GM12864 (cell line): ENCODE data around the gene SIX4.

ENCODE experiments used
- DNase-seq: peaks from one replicate; pipeline ENCODE4 v3.0.0-alpha.2; 2011; ENCODE audit warnings: low read depth
- H3K4me3 ChIP-seq: 2 replicates; pipeline ENCODE4 v1.5.1; 2011; ENCODE audit warnings: mild to moderate bottlenecking, low read depth, low read length, control low read depth
- TF ChIP-seq, protein P1 (sequence below): IDR thresholded peaks from 2 replicates; pipeline ENCODE4 v1.5.1; 2011; ENCODE audit warnings: low read depth, mild to moderate bottlenecking, moderate library complexity, low read length, control low read depth, inconsistent platforms; ENCODE audit errors: missing control alignments

Gene SIX4

DNA sequence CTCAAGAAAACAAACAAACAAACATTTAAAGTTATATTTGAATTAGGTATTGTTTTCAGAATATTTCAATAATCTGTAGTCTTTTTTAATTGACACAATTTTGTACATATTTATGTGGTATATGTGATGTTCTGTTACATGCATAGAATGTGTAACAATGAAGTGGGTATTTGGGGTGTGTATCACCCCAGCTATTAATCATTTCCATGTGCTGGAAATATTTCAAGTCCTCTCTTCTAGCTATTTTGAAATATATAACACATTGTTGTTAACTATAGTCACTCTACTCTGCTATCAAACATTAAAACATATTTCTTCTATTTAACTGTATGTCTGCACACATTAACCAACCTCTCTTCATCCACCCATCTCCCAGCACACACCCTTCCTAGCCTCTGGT is 42.9 kb downstream of the SIX4 start:
- TF ChIP-seq, protein P1, sequence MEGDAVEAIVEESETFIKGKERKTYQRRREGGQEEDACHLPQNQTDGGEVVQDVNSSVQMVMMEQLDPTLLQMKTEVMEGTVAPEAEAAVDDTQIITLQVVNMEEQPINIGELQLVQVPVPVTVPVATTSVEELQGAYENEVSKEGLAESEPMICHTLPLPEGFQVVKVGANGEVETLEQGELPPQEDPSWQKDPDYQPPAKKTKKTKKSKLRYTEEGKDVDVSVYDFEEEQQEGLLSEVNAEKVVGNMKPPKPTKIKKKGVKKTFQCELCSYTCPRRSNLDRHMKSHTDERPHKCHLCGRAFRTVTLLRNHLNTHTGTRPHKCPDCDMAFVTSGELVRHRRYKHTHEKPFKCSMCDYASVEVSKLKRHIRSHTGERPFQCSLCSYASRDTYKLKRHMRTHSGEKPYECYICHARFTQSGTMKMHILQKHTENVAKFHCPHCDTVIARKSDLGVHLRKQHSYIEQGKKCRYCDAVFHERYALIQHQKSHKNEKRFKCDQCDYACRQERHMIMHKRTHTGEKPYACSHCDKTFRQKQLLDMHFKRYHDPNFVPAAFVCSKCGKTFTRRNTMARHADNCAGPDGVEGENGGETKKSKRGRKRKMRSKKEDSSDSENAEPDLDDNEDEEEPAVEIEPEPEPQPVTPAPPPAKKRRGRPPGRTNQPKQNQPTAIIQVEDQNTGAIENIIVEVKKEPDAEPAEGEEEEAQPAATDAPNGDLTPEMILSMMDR, result no peak

DNA sequence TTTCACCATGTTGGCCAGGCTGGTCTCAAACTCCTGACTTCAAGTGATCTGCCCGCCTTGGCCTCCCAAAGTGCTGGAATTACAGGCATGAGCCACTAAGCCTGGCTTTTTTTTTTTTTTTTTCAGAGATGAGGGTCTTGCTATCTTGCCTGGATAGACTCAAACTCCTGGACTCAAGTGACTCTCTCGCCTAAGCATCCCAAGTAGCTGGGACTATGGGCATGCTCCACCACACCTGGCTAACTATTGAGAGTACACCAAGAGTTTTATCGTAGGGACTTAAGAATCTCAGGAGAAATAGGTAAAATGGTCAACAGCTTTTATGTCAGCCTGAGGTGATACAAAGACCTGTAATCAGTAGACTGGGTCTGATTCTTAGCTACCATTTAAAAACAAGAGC is 43.6 kb downstream of the SIX4 start:
- H3K4me3 ChIP-seq, result no peak overlapping the region
- TF ChIP-seq, protein P1, result no peak
- DNase-seq, result no peak

More for the DNA sequence above, 42.9 kb downstream of the SIX4 start:
- DNase-seq, result no peak
- no peak overlapping the region for H3K4me3 ChIP-seq

DNA sequence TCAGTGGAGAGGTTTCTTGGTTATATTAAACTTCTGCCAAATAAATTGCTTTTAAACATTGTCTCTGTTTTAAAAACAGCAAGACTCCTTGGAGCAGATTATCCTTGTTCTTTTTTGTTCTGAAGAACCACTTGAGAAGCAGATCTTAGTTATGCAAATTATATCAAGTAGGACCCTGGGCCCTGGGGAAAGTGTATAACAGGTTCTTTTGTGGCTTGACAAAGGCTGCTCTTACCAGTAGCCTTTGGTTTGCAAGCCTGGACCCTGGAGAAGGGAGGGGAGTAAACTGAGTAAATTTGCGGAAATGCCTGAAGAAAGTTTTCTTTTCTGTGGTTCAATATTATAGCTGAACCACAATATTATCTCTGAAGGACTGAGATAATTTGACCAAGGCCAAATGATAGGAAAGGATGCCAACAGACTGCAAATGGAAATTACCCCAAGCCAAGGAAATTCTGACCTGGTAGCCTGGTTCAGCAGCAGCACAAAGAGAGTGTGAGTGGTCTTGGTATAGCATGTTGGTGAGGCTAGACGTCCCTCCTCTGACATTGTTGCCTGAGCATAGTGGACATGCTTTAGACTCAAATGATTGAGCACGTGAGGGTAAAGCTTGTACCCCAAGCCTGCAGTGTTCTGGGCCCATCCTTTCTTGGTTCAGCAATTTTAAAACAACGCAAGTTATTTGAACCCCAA is 44.4 kb downstream of the SIX4 start:
- no peak overlapping the region for H3K4me3 ChIP-seq
- TF ChIP-seq, protein P1, result no peak
- no peak for DNase-seq

GRCh38 chr14:60677701-60678100 is 46.5 kb downstream of the SIX4 start:
- TF ChIP-seq, protein P1, result no peak
- no peak overlapping the region for H3K4me3 ChIP-seq
- no peak for DNase-seq

- TF ChIP-seq, protein P1, result no peak
- H3K4me3 ChIP-seq, result no peak overlapping the region
- DNase-seq, result no peak
Measured at GRCh38 chr14:60670989-60671388, 53.2 kb downstream of the SIX4 start.

GRCh38 chr14:60668431-60669112 is 55.6 kb downstream of the SIX4 start:
- no peak for DNase-seq
- TF ChIP-seq, protein P1, result no peak
- no peak overlapping the region for H3K4me3 ChIP-seq

GRCh38 chr14:60665177-60665550 is 59.0 kb downstream of the SIX4 start:
- no peak for DNase-seq
- TF ChIP-seq, protein P1, result no peak
- H3K4me3 ChIP-seq, result no peak overlapping the region
